SJCRH30 (cell line): Measurements from ENCODE around the gene ABRACL. TPM values are rescaled to one million over a fixed set of nuclear protein-coding genes. Genes with fewer than 3 reads are reported as not detected.
"Not testable (repeated sequence)": the region's sequence is repeated elsewhere in the genome, so short reads cannot be mapped to it uniquely, and the experiment has no call there.

Source experiments
- DNase-seq, 2 experiments: peaks; one replicate each; pipeline ENCODE4 v3.0.0-alpha.2; 2015 to 2020
- H3K27ac ChIP-seq: fragments of 250-450 bp; sonication (Bioruptor Pico); 2 replicates; pipeline ENCODE4 v1.5.1; 2020; ENCODE audit warnings: mild to moderate bottlenecking, moderate library complexity
- H3K27me3 ChIP-seq: fragments of 250-450 bp; sonication (Bioruptor Pico); 2 replicates; pipeline ENCODE4 v1.5.1; 2020; ENCODE audit warnings: mild to moderate bottlenecking, moderate library complexity
- H3K36me3 ChIP-seq: fragments of 250-450 bp; sonication (Bioruptor Pico); 2 replicates; pipeline ENCODE4 v1.5.1; 2020; ENCODE audit warnings: mild to moderate bottlenecking, moderate library complexity
- H3K4me1 ChIP-seq: fragments of 250-450 bp; sonication (Bioruptor Pico); 2 replicates; pipeline ENCODE4 v1.5.1; 2020; ENCODE audit warnings: mild to moderate bottlenecking, moderate library complexity
- H3K4me3 ChIP-seq: fragments of 250-450 bp; sonication (Bioruptor Pico); 2 replicates; pipeline ENCODE4 v1.5.1; 2020; ENCODE audit warnings: mild to moderate bottlenecking, moderate library complexity
- H3K9me3 ChIP-seq: fragments of 250-450 bp; sonication (Bioruptor Pico); replicated peaks from 2 replicates; pipeline ENCODE4 v1.5.1; 2020; ENCODE audit warnings: mild to moderate bottlenecking, moderate library complexity
- total RNA-seq: library from RNA; depleted of rRNA; stranded (reverse); fragments of >200 nt; shearing (Covaris generic); gene quantifications from 2 replicates; pipeline ENCODE4 v1.2.3, GENCODE V29; 2014

Gene ABRACL
- total RNA-seq, 1 experiment from 2014 or later: 55.0 TPM

GRCh38 chr6:139027620-139028182 is 844 bp upstream of the ABRACL start:
- H3K4me3 ChIP-seq: peak overlapping the region; percentile 94
- H3K36me3 ChIP-seq: no peaks in the 10 kb centered on the region
- no peaks in the 10 kb centered on the region; the same call in 1 of the 2 replicates for H3K4me1 ChIP-seq
- H3K27ac ChIP-seq: peak overlapping the region; percentile 75
- peak; percentile 12 to 43 for DNase-seq
- no peaks in the 10 kb centered on the region for H3K27me3 ChIP-seq
- no peaks in the 10 kb centered on the region for H3K9me3 ChIP-seq

GRCh38 chr6:139028215-139028657 is 309 bp upstream of the ABRACL start:
- H3K4me1 ChIP-seq: no peaks in the 10 kb centered on the region; the same call in 1 of the 2 replicates
- H3K27ac ChIP-seq: peak overlapping the region; percentile 75
- H3K4me3 ChIP-seq: peak overlapping the region; percentile 94
- no peak for DNase-seq
- no peaks in the 10 kb centered on the region for H3K27me3 ChIP-seq
- no peaks in the 10 kb centered on the region for H3K36me3 ChIP-seq
- no peaks in the 10 kb centered on the region for H3K9me3 ChIP-seq

- Histone ChIP-seq H3K4me3 (peak overlapping the region; percentile 94), H3K36me3 (0 out of 2 replicates have a peak, but pooled peaks cover 6% of the 10 kb centered on the region)
These were observed 1.1 kb downstream of the ABRACL start for GRCh38 chr6:139029470-139030227.

GRCh38 chr6:139030228-139030963 is 1.9 kb downstream of the ABRACL start:
- Histone ChIP-seq H3K4me1 (no peaks in the 10 kb centered on the region; the same call in 1 of the 2 replicates), H3K27ac (no peak overlapping the region), H3K9me3 (no peaks in the 10 kb centered on the region), H3K4me3 (peak overlapping the region; percentile 94; the same call in 1 of the 2 replicates), H3K36me3 (0 out of 2 replicates have a peak, but pooled peaks cover 6% of the 10 kb centered on the region), H3K27me3 (no peaks in the 10 kb centered on the region)
- no peak for DNase-seq

More at GRCh38 chr6:139029470-139030227, 1.1 kb downstream of the ABRACL start:
- H3K27me3 ChIP-seq: no peaks in the 10 kb centered on the region
- DNase-seq: peak; percentile 47 to 49
- peak overlapping the region; percentile 75 for H3K27ac ChIP-seq
- H3K4me1 ChIP-seq: no peaks in the 10 kb centered on the region; the same call in 1 of the 2 replicates
- no peaks in the 10 kb centered on the region for H3K9me3 ChIP-seq

- DNase-seq: no peak
- peaks cover 19% of the 10 kb centered on the region for H3K36me3 ChIP-seq
- H3K9me3 ChIP-seq: no peaks in the 10 kb centered on the region
- H3K4me1 ChIP-seq: no peaks in the 10 kb centered on the region
- no peak overlapping the region for H3K27ac ChIP-seq
- no peaks in the 10 kb centered on the region for H3K27me3 ChIP-seq
- no peak overlapping the region for H3K4me3 ChIP-seq
These were observed 8.9 kb downstream of the ABRACL start for GRCh38 chr6:139037490-139037889.

- Histone ChIP-seq H3K36me3 (peaks cover 4% of the 10 kb centered on the region), H3K27me3 (no peaks in the 10 kb centered on the region), H3K9me3 (no peaks in the 10 kb centered on the region), H3K4me3 (no peak overlapping the region), H3K4me1 (no peaks in the 10 kb centered on the region), H3K27ac (no peak overlapping the region)
- no peak for DNase-seq
These were observed 15.7 kb downstream of the ABRACL start for GRCh38 chr6:139044250-139044649.

- no peak overlapping the region for H3K27ac ChIP-seq
- H3K9me3 ChIP-seq: no peaks in the 10 kb centered on the region
- no peak for DNase-seq
- H3K4me1 ChIP-seq: no peaks in the 10 kb centered on the region
- H3K4me3 ChIP-seq: no peak overlapping the region
- no peaks in the 10 kb centered on the region for H3K27me3 ChIP-seq
- H3K36me3 ChIP-seq: no peaks in the 10 kb centered on the region
These were observed 19.1 kb downstream of the ABRACL start for GRCh38 chr6:139047677-139048076.

GRCh38 chr6:139048912-139049311 is 20.4 kb downstream of the ABRACL start:
- H3K36me3 ChIP-seq, H3K9me3 ChIP-seq, H3K27me3 ChIP-seq, H3K4me3 ChIP-seq, DNase-seq, H3K4me1 ChIP-seq, H3K27ac ChIP-seq: not testable (repeated sequence)

- H3K4me3 ChIP-seq, H3K4me1 ChIP-seq, H3K27ac ChIP-seq, DNase-seq, H3K27me3 ChIP-seq, H3K9me3 ChIP-seq, H3K36me3 ChIP-seq: not testable (repeated sequence)
These were observed 21.7 kb downstream of the ABRACL start for GRCh38 chr6:139050131-139050769.

- no peak for DNase-seq
- Histone ChIP-seq H3K9me3 (no peaks in the 10 kb centered on the region), H3K27ac (no peak overlapping the region), H3K4me3 (no peak overlapping the region), H3K36me3 (no peaks in the 10 kb centered on the region), H3K4me1 (no peaks in the 10 kb centered on the region), H3K27me3 (no peaks in the 10 kb centered on the region)
These were observed 22.3 kb downstream of the ABRACL start for GRCh38 chr6:139050770-139051313.

- DNase-seq: no peak
- Histone ChIP-seq H3K4me3 (no peak overlapping the region), H3K27ac (no peak overlapping the region), H3K27me3 (no peaks in the 10 kb centered on the region), H3K9me3 (no peaks in the 10 kb centered on the region), H3K4me1 (no peaks in the 10 kb centered on the region), H3K36me3 (no peaks in the 10 kb centered on the region)
These were observed 23.0 kb downstream of the ABRACL start for GRCh38 chr6:139051396-139052060.

GRCh38 chr6:139053382-139053781 is 24.8 kb downstream of the ABRACL start:
- no peak overlapping the region for H3K27ac ChIP-seq
- no peaks in the 10 kb centered on the region for H3K9me3 ChIP-seq
- H3K27me3 ChIP-seq: no peaks in the 10 kb centered on the region
- H3K4me1 ChIP-seq: no peaks in the 10 kb centered on the region
- H3K36me3 ChIP-seq: no peaks in the 10 kb centered on the region
- no peak overlapping the region for H3K4me3 ChIP-seq
- no peak for DNase-seq

GRCh38 chr6:139054001-139054400 is 25.5 kb downstream of the ABRACL start:
- Histone ChIP-seq H3K36me3 (no peaks in the 10 kb centered on the region), H3K9me3 (no peaks in the 10 kb centered on the region), H3K27ac (no peak overlapping the region), H3K27me3 (no peaks in the 10 kb centered on the region), H3K4me3 (no peak overlapping the region), H3K4me1 (no peaks in the 10 kb centered on the region)
- no peak for DNase-seq

GRCh38 chr6:139055709-139056108 is 27.2 kb downstream of the ABRACL start:
- Histone ChIP-seq H3K27me3 (no peaks in the 10 kb centered on the region), H3K36me3 (no peaks in the 10 kb centered on the region), H3K27ac (no peak overlapping the region), H3K4me1 (no peaks in the 10 kb centered on the region), H3K9me3 (no peaks in the 10 kb centered on the region), H3K4me3 (no peak overlapping the region)
- DNase-seq: no peak
